Type B pancreatic cell (in vitro differentiated cells): Measurements from ENCODE around the gene EYS. TPM values are rescaled to one million over a fixed set of nuclear protein-coding genes. Genes with fewer than 3 reads are reported as not detected.

Source experiments
- DNase-seq: peaks from one replicate; pipeline ENCODE4 v3.0.0; 2021; ENCODE audit warnings: mixed read lengths; ENCODE audit not compliant: unreplicated experiment; ENCODE audit errors: extremely low spot score
- H3K27ac Mint-ChIP-seq: 2 replicates; pipeline ENCODE4 v1.8.0; 2021; ENCODE audit warnings: mild to moderate bottlenecking, mixed read lengths
- H3K27me3 Mint-ChIP-seq: 2 replicates; pipeline ENCODE4 v1.8.0; 2021; ENCODE audit warnings: mixed read lengths
- H3K36me3 Mint-ChIP-seq: 2 replicates; pipeline ENCODE4 v1.8.0; 2021; ENCODE audit warnings: mixed read lengths
- H3K4me1 Mint-ChIP-seq: one replicate; pipeline ENCODE4 v1.8.0; 2021; ENCODE audit warnings: mixed read lengths; ENCODE audit not compliant: unreplicated experiment
- H3K4me3 Mint-ChIP-seq: 2 replicates; pipeline ENCODE4 v1.8.0; 2021; ENCODE audit warnings: mild to moderate bottlenecking, mixed read lengths
- H3K9me3 Mint-ChIP-seq: 2 replicates; pipeline ENCODE4 v1.8.0; 2021; ENCODE audit warnings: mixed read lengths
- CTCF ChIP-seq: fragments of 200-600 bp; sonication (generic); conservative IDR thresholded peaks from 2 replicates; pipeline ENCODE4 v1.5.0; 2021; ENCODE audit warnings: antibody characterized with exemption, mild to moderate bottlenecking
- total RNA-seq: library from RNA; stranded (reverse); gene quantifications from 2 replicates; pipeline ENCODE4 v1.2.1, GENCODE V29; 2021; ENCODE audit warnings: low replicate concordance

Gene EYS
- total RNA-seq, 1 donor from 2014 or later = 1.5 TPM

GRCh38 chr6:63677282-63677681 is 2029.7 kb downstream of the EYS start:
- Mint-ChIP-seq H3K4me1 (peaks cover 4% of the 10 kb centered on the region), H3K27ac (no peak overlapping the region), H3K27me3 (no peaks in the 10 kb centered on the region), H3K4me3 (no peak overlapping the region), H3K9me3 (no peaks in the 10 kb centered on the region), H3K36me3 (peaks cover 23% of the 10 kb centered on the region)
- no peak for TF ChIP-seq CTCF
- DNase-seq = no peak

- Mint-ChIP-seq H3K4me3 (no peak overlapping the region), H3K9me3 (no peaks in the 10 kb centered on the region), H3K36me3 (peaks cover 23% of the 10 kb centered on the region), H3K27me3 (no peaks in the 10 kb centered on the region), H3K27ac (no peak overlapping the region), H3K4me1 (peaks cover 4% of the 10 kb centered on the region)
- no peak for TF ChIP-seq CTCF
- no peak for DNase-seq
These were observed 2030.5 kb downstream of the EYS start for GRCh38 chr6:63676412-63677114.

- DNase-seq = no peak
- no peaks in the 10 kb centered on the region for H3K9me3 Mint-ChIP-seq
- no peak for TF ChIP-seq CTCF
- H3K4me1 Mint-ChIP-seq = no peaks in the 10 kb centered on the region
- peaks cover 18% of the 10 kb centered on the region for H3K36me3 Mint-ChIP-seq
- no peak overlapping the region for H3K4me3 Mint-ChIP-seq
- no peaks in the 10 kb centered on the region for H3K27me3 Mint-ChIP-seq
- no peak overlapping the region for H3K27ac Mint-ChIP-seq
These were observed 2031.9 kb downstream of the EYS start for GRCh38 chr6:63675138-63675537.

- TF ChIP-seq CTCF = no peak
- H3K27me3 Mint-ChIP-seq = no peaks in the 10 kb centered on the region
- DNase-seq = no peak
These were observed 2032.4 kb downstream of the EYS start for GRCh38 chr6:63674635-63675034.

GRCh38 chr6:63673692-63674091 is 2033.3 kb downstream of the EYS start:
- Mint-ChIP-seq H3K27ac (no peak overlapping the region), H3K36me3 (peaks cover 13% of the 10 kb centered on the region), H3K27me3 (no peaks in the 10 kb centered on the region), H3K4me1 (no peaks in the 10 kb centered on the region), H3K4me3 (no peak overlapping the region), H3K9me3 (no peaks in the 10 kb centered on the region)
- no peak for TF ChIP-seq CTCF
- DNase-seq = no peak

More at GRCh38 chr6:63674635-63675034, 2032.4 kb downstream of the EYS start:
- Mint-ChIP-seq H3K4me1 (no peaks in the 10 kb centered on the region), H3K9me3 (no peaks in the 10 kb centered on the region), H3K36me3 (peaks cover 14% of the 10 kb centered on the region), H3K4me3 (no peak overlapping the region), H3K27ac (no peak overlapping the region)
